KBM-7 (cell line): Measurements from ENCODE around the gene TRAF4.

Source experiments
- DNase-seq: peaks from one replicate; pipeline ENCODE4 v3.0.0-alpha.2; 2015
- in situ Hi-C: fragments of 300-500 bp; cut with MboI; formaldehyde crosslinking; loops from 2 replicates; pipeline ENCODE4 v1.14.3; 2020; ENCODE audit warnings: low sequenced_read_pairs, low pct_unique_long_range_greater_than_20kb, mixed read lengths

TRAF4 gene

GRCh38 chr17:28744972-28745785 is 1.4 kb downstream of the TRAF4 start:
- peak; percentile 58 for DNase-seq
- in situ Hi-C loops = loop anchor here (25.0 kb wide), 1 partner anchor 367 kb away; no protein-coding TSS in a partner anchor

GRCh38 chr17:28745786-28746411 is 2.1 kb downstream of the TRAF4 start:
- in situ Hi-C loops = loop anchor here (25.0 kb wide), 1 partner anchor 366 kb away; no protein-coding TSS in a partner anchor
- DNase-seq = no peak

- DNase-seq = no peak
- in situ Hi-C loops = loop anchor here (25.0 kb wide), 1 partner anchor 366 kb away; no protein-coding TSS in a partner anchor
Measured at GRCh38 chr17:28746611-28747050, 2.8 kb downstream of the TRAF4 start.

- DNase-seq = no peak
- in situ Hi-C loops = loop anchor here (25.0 kb wide), 1 partner anchor 365 kb away; no protein-coding TSS in a partner anchor
Measured at GRCh38 chr17:28747051-28747691, 3.4 kb downstream of the TRAF4 start.

GRCh38 chr17:28747801-28748750 is 4.3 kb downstream of the TRAF4 start:
- in situ Hi-C loops = loop anchor here (25.0 kb wide), 1 partner anchor 364 kb away; no protein-coding TSS in a partner anchor
- DNase-seq = no peak

- DNase-seq = no peak
- in situ Hi-C loops = loop anchor here (25.0 kb wide), 1 partner anchor 363 kb away; no protein-coding TSS in a partner anchor
Measured at GRCh38 chr17:28748852-28749515, 5.2 kb downstream of the TRAF4 start.

- DNase-seq = no peak
- in situ Hi-C loops = loop anchor here (25.0 kb wide), 1 partner anchor 363 kb away; no protein-coding TSS in a partner anchor
Measured at GRCh38 chr17:28749516-28750177, 5.8 kb downstream of the TRAF4 start.

GRCh38 chr17:28750178-28751047 is 6.6 kb downstream of the TRAF4 start:
- in situ Hi-C loops = no loop called here

GRCh38 chr17:28751600-28752366 is 8.0 kb downstream of the TRAF4 start:
- in situ Hi-C loops = no loop called here
- DNase-seq = no peak

More at GRCh38 chr17:28750178-28751047, 6.6 kb downstream of the TRAF4 start:
- peak; percentile 94 for DNase-seq

- DNase-seq = no peak
- in situ Hi-C loops = no loop called here
Measured at GRCh38 chr17:28755486-28755885, 11.7 kb downstream of the TRAF4 start.

GRCh38 chr17:28756049-28756804 is 12.4 kb downstream of the TRAF4 start:
- in situ Hi-C loops = no loop called here
- no peak for DNase-seq

GRCh38 chr17:28758411-28759121 is 14.8 kb downstream of the TRAF4 start:
- DNase-seq = no peak
- in situ Hi-C loops = no loop called here

GRCh38 chr17:28759256-28759865 is 15.6 kb downstream of the TRAF4 start:
- no peak for DNase-seq
- in situ Hi-C loops = no loop called here
